Psoas muscle (tissue), 8 donors: ENCODE data around the gene UNC80. TPM values are rescaled to one million over a fixed set of nuclear protein-coding genes. Genes with fewer than 3 reads are reported as not detected.

ENCODE experiments used
- ATAC-seq, 4 donors: fragments of 200-7000 bp; cut with Tn5 transposase; one replicate each; pipeline ENCODE4 v1.9.1; 2020; ENCODE audit warnings: moderate library complexity in 3 of 4, mild to moderate bottlenecking in 2 of 4
- DNase-seq, 2 donors: peaks; one replicate each; pipeline ENCODE4 v3.0.0-alpha.2; 2020
- H3K27ac ChIP-seq: fragments of 200-600 bp; one replicate; pipeline ENCODE4 v1.8.0; 2022
- H3K27me3 ChIP-seq, 3 donors: fragments of 200-600 bp in 1 of 3; one replicate each; pipeline versions ENCODE4 v1.6.1 to v1.8.0; 2013 to 2022; ENCODE audit warnings: low read length in 2 of 3, mild to moderate bottlenecking in 2 of 3, moderate library complexity in 1 of 3; ENCODE audit not compliant: insufficient read depth in 3 of 3
- H3K36me3 ChIP-seq, 2 donors: fragments of 200-600 bp in 1 of 2; one replicate each; pipeline versions ENCODE4 v1.6.1 to v1.8.0; 2013 to 2022; ENCODE audit warnings: low read depth in 1 of 2, mild to moderate bottlenecking in 1 of 2, moderate library complexity in 1 of 2; ENCODE audit not compliant: insufficient read depth in 1 of 2
- H3K4me1 ChIP-seq: fragments of 200-600 bp; one replicate; pipeline ENCODE4 v1.8.0; 2022
- H3K4me3 ChIP-seq: fragments of 200-600 bp; one replicate; pipeline ENCODE4 v1.8.0; 2022; ENCODE audit warnings: mild to moderate bottlenecking
- H3K9me3 ChIP-seq: fragments of 200-600 bp; one replicate; pipeline ENCODE4 v1.8.0; 2022
- CTCF ChIP-seq: fragments of 200-600 bp; IDR thresholded peaks from one replicate; pipeline ENCODE4 v1.8.0; 2022; ENCODE audit warnings: antibody characterized with exemption
- WGBS, 3 donors: extraction: QIAGEN DNeasy Blood & Tissue Kit; methylation state at CpG; one replicate each; pipeline versions ENCODE4 v1.1.6 to v1.1.7; 2013; 5-methylcytosine and 5-hydroxymethylcytosine counted together
- intact Hi-C, 2 donors: fragments of 100-400 bp; cut with DNase I; formaldehyde crosslinking; loops; one replicate each; pipeline versions ENCODE4 v1.11.0 to v1.14.2; 2022
- polyA plus RNA-seq, 3 donors: library from polyadenylated mRNA; stranded (reverse); fragments of 200-250 nt; gene quantifications; one replicate each; pipeline ENCODE4 v1.2.3, GENCODE V29; 2013
- total RNA-seq, 4 donors: library from RNA; stranded (reverse); fragmentation: NEBNext Ultra II Directional in 2 of 4; extraction: Animal tissue kit (Norgen Biotek cat#: 25700) in 2 of 4; gene quantifications; one replicate each; pipeline versions ENCODE4 v1.2.1 to v1.2.4, GENCODE V29; 2021 to 2023
- donor health status: healthy with polysubstance abuse.
- donor health status: DM: no; HTN: no; CAD: no; lungs with moderate emphysema.
- donor health status: Bipolar disorder and iron deficiency.
- donor health status: healthy.
- donor health status: DM: yes; HTN: yes; CAD: no.
- donor health status: DM: no; HTN: no; CAD: no.
- donor health status: DM: no; HTN: no; CAD: no.
- donor health status: DM: yes; HTN: yes; CAD: no.

Gene UNC80
- total and polyA plus RNA-seq, 7 donors = 0.03 TPM; not detected in 6

DNA sequence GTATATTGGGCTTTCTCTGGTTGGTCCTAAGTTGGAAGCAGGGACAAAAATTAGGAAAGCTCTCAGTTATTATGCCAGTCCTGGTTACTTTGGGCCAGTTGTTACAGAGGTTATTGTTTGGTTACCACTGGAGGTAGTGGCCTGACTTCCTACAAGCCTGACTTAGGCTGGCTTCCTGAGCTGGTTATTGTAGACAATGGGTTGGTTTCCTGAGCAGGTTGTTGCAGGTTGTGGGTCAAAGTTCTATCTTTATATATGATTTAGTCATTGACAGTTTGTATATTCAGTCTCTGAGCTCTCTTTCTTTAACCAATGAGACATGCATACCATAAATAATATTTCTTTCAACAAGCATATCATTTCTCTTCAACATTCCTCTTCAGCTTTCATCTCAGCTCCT lies 172.1 kb downstream of the UNC80 start:
- TF ChIP-seq CTCF = no peak
- intact Hi-C loops = no loop called here
- no peaks in the 10 kb centered on the region for H3K9me3 ChIP-seq
- no peaks in the 10 kb centered on the region for H3K27me3 ChIP-seq
- no peak overlapping the region for H3K4me3 ChIP-seq
- no peak for ATAC-seq
- no peaks in the 10 kb centered on the region for H3K4me1 ChIP-seq
- no peaks in the 10 kb centered on the region for H3K36me3 ChIP-seq
- no peak for DNase-seq
- H3K27ac ChIP-seq = no peak overlapping the region

DNA sequence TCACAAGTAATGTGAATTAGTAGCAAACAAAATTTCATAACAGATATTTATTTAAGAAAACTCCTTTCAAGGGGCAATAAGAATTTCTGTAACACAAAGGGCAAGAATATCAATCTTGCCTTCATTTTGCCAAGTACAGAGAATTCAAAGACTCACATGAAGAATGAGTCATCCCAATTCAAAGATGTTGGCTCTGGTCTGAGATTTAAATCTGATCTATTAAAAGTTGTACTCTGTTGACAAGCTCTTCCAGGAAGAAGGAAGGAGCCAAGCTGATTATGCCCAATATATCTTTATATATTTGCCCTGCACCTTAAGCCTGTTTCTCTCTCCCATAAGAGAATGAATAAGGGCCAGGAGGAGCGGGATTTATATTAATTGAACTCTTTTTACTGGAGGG lies 174.9 kb downstream of the UNC80 start:
- Histone ChIP-seq H3K9me3 (no peaks in the 10 kb centered on the region), H3K36me3 (no peaks in the 10 kb centered on the region), H3K4me3 (no peak overlapping the region), H3K27ac (no peak overlapping the region), H3K27me3 (no peaks in the 10 kb centered on the region), H3K4me1 (no peaks in the 10 kb centered on the region)
- no peak for ATAC-seq
- TF ChIP-seq CTCF = no peak
- no peak for DNase-seq
- 94 to 100% (median 97%) methylated on average over 1 of the region's 1 CpG for WGBS, 3 donors
- intact Hi-C loops = loop anchor here in 1 of 2 donors (2.0 kb wide), 1 partner anchor 168 kb away; no protein-coding TSS in a partner anchor

DNA sequence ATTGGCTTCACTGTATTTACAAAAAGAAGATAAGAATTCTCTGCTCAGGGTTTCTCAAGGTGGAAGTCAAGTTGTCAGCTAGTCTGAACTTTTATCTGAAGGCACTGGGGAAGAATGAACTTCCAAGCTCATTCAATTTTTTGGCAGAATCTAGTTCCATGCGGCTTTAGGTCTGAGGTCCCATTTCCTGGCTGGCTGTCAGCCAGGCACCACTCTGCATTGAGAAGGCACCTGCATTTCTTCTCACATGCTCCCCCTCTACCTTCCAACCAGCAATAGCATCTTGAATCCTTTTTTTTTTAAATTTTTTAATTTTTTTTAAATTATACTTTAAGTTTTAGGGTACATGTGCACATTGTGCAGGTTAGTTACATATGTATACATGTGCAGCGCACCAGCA lies 184.6 kb downstream of the UNC80 start:
- no peak for TF ChIP-seq CTCF
- H3K9me3 ChIP-seq = no peaks in the 10 kb centered on the region
- DNase-seq (no peak), ATAC-seq (no peak)
- H3K4me1 ChIP-seq = no peaks in the 10 kb centered on the region
- H3K4me3 ChIP-seq = no peak overlapping the region
- no peaks in the 10 kb centered on the region for H3K27me3 ChIP-seq
- 68 to 72% (median 69%) methylated on average over 2 of the region's 2 CpGs for WGBS, 3 donors
- H3K27ac ChIP-seq = no peak overlapping the region
- intact Hi-C loops = no loop called here
- H3K36me3 ChIP-seq = no peaks in the 10 kb centered on the region

DNA sequence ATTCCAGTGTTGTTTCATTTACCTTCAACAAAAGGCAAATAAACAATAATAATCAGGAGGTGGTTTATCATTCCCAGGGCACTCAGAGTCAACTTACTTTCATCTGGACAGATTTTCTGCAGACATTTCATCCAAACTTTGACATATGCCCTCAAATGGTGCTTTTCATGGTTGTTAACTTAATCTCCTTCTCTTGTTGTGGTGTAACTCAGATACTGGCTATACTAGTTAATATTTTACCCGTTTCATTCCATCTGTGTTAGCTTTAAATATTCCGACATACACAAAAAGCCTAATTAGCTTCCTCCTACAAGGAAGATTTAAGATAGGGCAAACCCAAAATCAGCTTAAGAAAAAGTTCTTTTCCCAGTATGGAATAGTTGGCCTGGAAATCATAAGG lies 186.4 kb downstream of the UNC80 start:
- H3K4me1 ChIP-seq = no peaks in the 10 kb centered on the region
- no peaks in the 10 kb centered on the region for H3K36me3 ChIP-seq
- no peak overlapping the region for H3K4me3 ChIP-seq
- no peaks in the 10 kb centered on the region for H3K27me3 ChIP-seq
- whole genome bisulfite sequencing, 3 donors = 53 to 75% (median 59%) methylated on average over 2 of the region's 2 CpGs
- intact Hi-C loops = no loop called here
- TF ChIP-seq CTCF = no peak
- ATAC-seq (no peak), DNase-seq (no peak)
- H3K9me3 ChIP-seq = no peaks in the 10 kb centered on the region
- no peak overlapping the region for H3K27ac ChIP-seq

DNA sequence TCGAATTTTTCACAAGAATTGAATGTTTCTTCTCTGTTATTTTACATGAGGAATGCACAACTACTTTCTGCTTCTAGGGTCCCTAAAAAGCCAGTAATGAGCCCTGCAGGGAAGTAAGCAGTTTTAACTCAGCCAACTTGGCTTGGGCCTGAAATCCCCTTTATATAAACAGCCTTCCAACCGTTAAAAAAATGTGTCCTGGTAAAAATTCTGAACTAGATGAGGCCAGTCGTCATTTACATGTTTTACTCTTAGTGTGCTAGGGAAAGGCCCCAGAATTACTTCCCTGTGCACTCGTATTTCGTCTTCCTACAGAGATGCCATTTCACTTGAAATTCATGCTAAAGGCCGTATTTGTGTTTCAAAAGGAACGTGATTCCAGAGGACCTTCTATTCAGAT lies 188.4 kb downstream of the UNC80 start:
- intact Hi-C loops = loop anchor here in 1 of 2 donors (10.0 kb wide), 1 partner anchor 625 kb away; no protein-coding TSS in a partner anchor
- H3K9me3 ChIP-seq = no peaks in the 10 kb centered on the region
- H3K27ac ChIP-seq = no peak overlapping the region
- H3K4me3 ChIP-seq = no peak overlapping the region
- DNase-seq (no peak), ATAC-seq (no peak)
- WGBS, 3 donors = 63 to 65% (median 64%) methylated on average over 7 of the region's 7 CpGs
- no peak for TF ChIP-seq CTCF
- no peaks in the 10 kb centered on the region for H3K27me3 ChIP-seq
- no peaks in the 10 kb centered on the region for H3K36me3 ChIP-seq
- H3K4me1 ChIP-seq = no peaks in the 10 kb centered on the region
